SHP77 treated with DMSO at 0.1 percent for 48 hours (cell line): Measurements from ENCODE around the gene CABLES1.
"Not testable (repeated sequence)": the region's sequence is repeated elsewhere in the genome, so short reads cannot be mapped to it uniquely, and the experiment has no call there.

Source experiments
- DNase-seq: peaks from one replicate; lab custom pipeline; 2025; lab: John Stamatoyannopoulos, UW

The CABLES1 gene

GRCh38 chr18:23134780-23135549, at the start of gene CABLES1:
CABLES1 (plus strand) TSS chr18:23135485; CDS start chr18:23135763, 278 bp downstream.
- peak; percentile 47 for DNase-seq

- DNase-seq = no peak
These were observed 47.9 kb upstream of the CABLES1 start for GRCh38 chr18:23087352-23087751.

GRCh38 chr18:23088310-23088709, 47.0 kb upstream of the CABLES1 start:
- no peak for DNase-seq

- DNase-seq = not testable (repeated sequence)
These were observed 44.0 kb upstream of the CABLES1 start for GRCh38 chr18:23091017-23091993.

GRCh38 chr18:23092121-23092520, 43.2 kb upstream of the CABLES1 start:
- DNase-seq = no peak

GRCh38 chr18:23093130-23093529, 42.2 kb upstream of the CABLES1 start:
- not testable (repeated sequence) for DNase-seq

- DNase-seq = no peak
These were observed 41.5 kb upstream of the CABLES1 start for GRCh38 chr18:23093772-23094171.

- DNase-seq = no peak
These were observed 40.7 kb upstream of the CABLES1 start for GRCh38 chr18:23094411-23095190.

- no peak for DNase-seq
These were observed 39.8 kb upstream of the CABLES1 start for GRCh38 chr18:23095463-23095862.

GRCh38 chr18:23097016-23097415, 38.3 kb upstream of the CABLES1 start:
- not testable (repeated sequence) for DNase-seq

GRCh38 chr18:23099621-23100020, 35.7 kb upstream of the CABLES1 start:
- DNase-seq = no peak

- DNase-seq = no peak
These were observed 33.3 kb upstream of the CABLES1 start for GRCh38 chr18:23101861-23102432.

- no peak for DNase-seq
These were observed 32.6 kb upstream of the CABLES1 start for GRCh38 chr18:23102493-23103261.

- DNase-seq = no peak
These were observed 31.8 kb upstream of the CABLES1 start for GRCh38 chr18:23103449-23103848.

GRCh38 chr18:23105030-23105429, 30.3 kb upstream of the CABLES1 start:
- DNase-seq = no peak

GRCh38 chr18:23105581-23106219, 29.6 kb upstream of the CABLES1 start:
- no peak for DNase-seq

GRCh38 chr18:23106575-23106974, 28.7 kb upstream of the CABLES1 start:
- no peak for DNase-seq

- no peak for DNase-seq
These were observed 27.6 kb upstream of the CABLES1 start for GRCh38 chr18:23107718-23108117.

GRCh38 chr18:23108496-23108895, 26.8 kb upstream of the CABLES1 start:
- no peak for DNase-seq

GRCh38 chr18:23109163-23109562, 26.1 kb upstream of the CABLES1 start:
- not testable (repeated sequence) for DNase-seq
